ENCODE data around the gene GDI1. TPM values are rescaled to one million over a fixed set of nuclear protein-coding genes. Genes with fewer than 3 reads are reported as not detected.

The GDI1 gene
- total and polyA plus RNA-seq, 2 of the 8 experiments (the other 6 are each of a cell fraction or from before 2014, with no cell fraction given): 83.1 to 136 TPM

GRCh38 chrX:154403192-154403591 is 33.8 kb upstream of the GDI1 start:
- CTCF ChIA-PET (ENCODE audit: partially characterized antibody): interaction anchor here (0.6 kb wide), 1 partner anchor 134 kb away, joined by 3 read pairs; no protein-coding TSS in a partner anchor
- no peak overlapping the region for H3K9ac ChIP-seq (replicated peaks in 1 of 4; ENCODE audit: extremely low read depth in 1 of 4, low read depth in 3 of 4, low read length in 3 of 4)
- H3K4me2 ChIP-seq (ENCODE audit: insufficient read depth in 1 of 2, low read depth in 2 of 2, low read length in 2 of 2): no peak overlapping the region
- H2BK15ac ChIP-seq (ENCODE audit: low read length): no peak overlapping the region
- H4K20me1 ChIP-seq (replicated peaks in 1 of 2; ENCODE audit: control insufficient read depth in 1 of 2, insufficient read depth in 2 of 2, low read length in 2 of 2): peaks cover 3 to 4% of the 10 kb centered on the region in 2 experiments
- H2BK5ac ChIP-seq (ENCODE audit: low read depth, low read length): no peak overlapping the region
- no peak overlapping the region for H3K4me3 ChIP-seq (ENCODE audit: extremely low read depth in 1 of 4, insufficient read depth in 2 of 4, low read depth in 3 of 4, low read length in 4 of 4)
- no peak for FAIRE-seq
- H4K91ac ChIP-seq (replicated peaks; ENCODE audit: insufficient read length, low read length): no peak overlapping the region
- no peaks in the 10 kb centered on the region for H3K9me3 ChIP-seq (ENCODE audit: insufficient read depth in 2 of 2, low read depth in 1 of 2, low read length in 1 of 2)
- 95% methylated on average over 9 of the region's 10 CpGs; no CpG with 5 or more reads in 1 of the 2 experiments for WGBS, 2 experiments (ENCODE audit: extremely low coverage in 1 of 2, insufficient coverage in 1 of 2, insufficient read length in 1 of 2, insufficient replicate concordance in 2 of 2, low coverage in 1 of 2, low lambda C conversion rate in 2 of 2, missing lambda C conversion rate in 1 of 2)
- H2BK20ac ChIP-seq (ENCODE audit: low read length): no peak overlapping the region
- no peak overlapping the region for H3K18ac ChIP-seq (ENCODE audit: extremely low read depth, low read length)
- no peak overlapping the region for H3K27ac ChIP-seq (ENCODE audit: low read depth, low read length)
- no peak overlapping the region for H2AFZ ChIP-seq (ENCODE audit: low read length)
- H3K36me3 ChIP-seq (ENCODE audit: control insufficient read depth in 2 of 4, insufficient read depth in 4 of 4, low read length in 3 of 4): peaks cover 13 to 25% (median 19%) of the 10 kb centered on the region in 4 experiments
- no peaks in the 10 kb centered on the region for H3K27me3 ChIP-seq (replicated peaks in 1 of 4; ENCODE audit: control insufficient read depth in 3 of 4, extremely low read depth in 1 of 4, insufficient read depth in 3 of 4, low read length in 3 of 4)
- H3K4ac ChIP-seq (replicated peaks; ENCODE audit: insufficient read length, low read depth, low read length): no peak overlapping the region
- peaks cover 0 to 14% of the 10 kb centered on the region in 2 experiments; a peak in 2 of 4 replicates for H3K79me2 ChIP-seq (ENCODE audit: control insufficient read depth in 1 of 2, insufficient read depth in 2 of 2, low read length in 2 of 2)
- H4K5ac ChIP-seq (ENCODE audit: insufficient read length, low read depth, low read length): no peak overlapping the region
- H4K8ac ChIP-seq (ENCODE audit: extremely low read depth, insufficient read depth, low read length): no peak overlapping the region
- DNase-seq (ENCODE audit: low read depth in 1 of 2, low spot score in 2 of 2): no peak
- POLR2A ChIA-PET (ENCODE audit: partially characterized antibody): interaction anchor here (1.6 to 8.4 kb wide), 7 partner anchors 6 to 55 kb away, joined by 3 to 124 read pairs (median 80); partner anchors contain the start of genes DNASE1L1, EMD, FLNA and PLXNA3
- no peak overlapping the region for H3K56ac ChIP-seq (replicated peaks; ENCODE audit: insufficient read length, low read depth, low read length)
- H2AK5ac ChIP-seq (ENCODE audit: low read depth, low read length): no peak overlapping the region
- peaks cover 0 to 6% (median 0%) of the 10 kb centered on the region in 4 experiments; a peak in 2 of 7 replicates for H3K4me1 ChIP-seq (replicated peaks in 1 of 4; ENCODE audit: control insufficient read depth in 3 of 4, insufficient read depth in 4 of 4, low read length in 3 of 4)
- no peak overlapping the region for H2BK120ac ChIP-seq (replicated peaks; ENCODE audit: low read depth, low read length)
- no peak overlapping the region for H3K14ac ChIP-seq (ENCODE audit: insufficient read length)
- H3K23ac ChIP-seq (ENCODE audit: insufficient read length): no peak overlapping the region
- no peak overlapping the region for H2BK12ac ChIP-seq (ENCODE audit: low read depth, low read length)
- H3K23me2 ChIP-seq (ENCODE audit: low read depth, low read length): peaks cover 6% of the 10 kb centered on the region; the same call in 1 of the 2 replicates
- H3K79me1 ChIP-seq (ENCODE audit: low read depth, low read length): no peaks in the 10 kb centered on the region
- TF ChIP-seq JUND (IDR thresholded peaks at IDR 0.05; ENCODE audit: low read length): no peak
- no peak for TF ChIP-seq CTBP2 (IDR thresholded peaks at IDR 0.05; ENCODE audit: borderline replicate concordance, insufficient read depth, insufficient read length, low read length)
- no peak for TF ChIP-seq ATF3 (IDR thresholded peaks at IDR 0.05; ENCODE audit: insufficient read depth, low read depth, low read length)
- no peak for TF ChIP-seq RBBP5 (IDR thresholded peaks at IDR 0.05; ENCODE audit: borderline replicate concordance, low read depth, low read length)

All from H1 (cell line).